Measurements from ENCODE around the gene OR6C70. TPM values are rescaled to one million over a fixed set of nuclear protein-coding genes. Genes with fewer than 3 reads are reported as not detected.

OR6C70 gene
- polyA plus RNA-seq, 5 donors, result not detected

- DNase-seq, result no peak
Measured at GRCh38 chr12:55420307-55420962, 49.5 kb downstream of the OR6C70 start.

Other genes starting within 250 kb of the OR6C70 start
- not detected for gene OR10A7, start 249.1 kb downstream of the OR6C70 start, polyA plus RNA-seq (ENCODE audit: insufficient read depth in 1 of 5, insufficient read length in 5 of 5, low replicate concordance in 1 of 5)
- gene OR6C74, start 225.5 kb downstream of the OR6C70 start, polyA plus RNA-seq (ENCODE audit: insufficient read depth in 1 of 5, insufficient read length in 5 of 5, low replicate concordance in 1 of 5), result not detected
- gene OR6C6, start 173.6 kb downstream of the OR6C70 start, polyA plus RNA-seq (ENCODE audit: insufficient read depth in 1 of 5, insufficient read length in 5 of 5, low replicate concordance in 1 of 5), result under 1 TPM in 1 of 5 donors, not detected in 4; 0.12 TPM
- not detected for gene OR6C1, start 155.8 kb downstream of the OR6C70 start, polyA plus RNA-seq (ENCODE audit: insufficient read depth in 1 of 5, insufficient read length in 5 of 5, low replicate concordance in 1 of 5)
- not detected for gene OR6C3, start 139.4 kb downstream of the OR6C70 start, polyA plus RNA-seq (ENCODE audit: insufficient read depth in 1 of 5, insufficient read length in 5 of 5, low replicate concordance in 1 of 5)
- under 1 TPM; 0.05 to 0.08 (median 0.06) TPM for gene OR6C75, start 107.2 kb downstream of the OR6C70 start, polyA plus RNA-seq (ENCODE audit: insufficient read depth in 1 of 5, insufficient read length in 5 of 5, low replicate concordance in 1 of 5)
- gene OR6C65, start 69.6 kb downstream of the OR6C70 start, polyA plus RNA-seq (ENCODE audit: insufficient read depth in 1 of 5, insufficient read length in 5 of 5, low replicate concordance in 1 of 5), result not detected
- gene OR6C76, start 43.9 kb downstream of the OR6C70 start, polyA plus RNA-seq (ENCODE audit: insufficient read depth in 1 of 5, insufficient read length in 5 of 5, low replicate concordance in 1 of 5), result not detected
- not detected for gene OR6C2, start 26.1 kb downstream of the OR6C70 start, polyA plus RNA-seq (ENCODE audit: insufficient read depth in 1 of 5, insufficient read length in 5 of 5, low replicate concordance in 1 of 5)
- gene OR6C68, start 22.2 kb upstream of the OR6C70 start, polyA plus RNA-seq (ENCODE audit: insufficient read depth in 1 of 5, insufficient read length in 5 of 5, low replicate concordance in 1 of 5), result not detected
- gene OR6C4, start 79.5 kb upstream of the OR6C70 start, polyA plus RNA-seq (ENCODE audit: insufficient read depth in 1 of 5, insufficient read length in 5 of 5, low replicate concordance in 1 of 5), result under 1 TPM in 3 of 5 donors, not detected in 2; 0.03 to 0.04 (median 0.04) TPM
- gene OR2AP1, start 102.3 kb upstream of the OR6C70 start, polyA plus RNA-seq (ENCODE audit: insufficient read depth in 1 of 5, insufficient read length in 5 of 5, low replicate concordance in 1 of 5), result not detected
- gene OR10P1, start 166.8 kb upstream of the OR6C70 start, polyA plus RNA-seq (ENCODE audit: insufficient read depth in 1 of 5, insufficient read length in 5 of 5, low replicate concordance in 1 of 5), result not detected
- 10 to 100 TPM; 11.4 to 33.9 (median 27.2) TPM for gene ITGA7, start 237.8 kb upstream of the OR6C70 start, polyA plus RNA-seq (ENCODE audit: insufficient read depth in 1 of 5, insufficient read length in 5 of 5, low replicate concordance in 1 of 5)
- 10 to 100 TPM; 73.1 to 89.0 (median 80.2) TPM for gene BLOC1S1, start 245.9 kb upstream of the OR6C70 start, polyA plus RNA-seq (ENCODE audit: insufficient read depth in 1 of 5, insufficient read length in 5 of 5, low replicate concordance in 1 of 5)